Measurements from ENCODE around the gene BTBD16.

GRCh38 chr10:122281018-122281626 is 10.0 kb downstream of the BTBD16 start:
- TF ChIP-seq CTCF (IDR thresholded peaks at IDR 0.05) (no peak), EZH2 (IDR thresholded peaks at IDR 0.05; ENCODE audit: borderline replicate concordance, insufficient read depth, low read depth, low read length, poor library complexity, severe bottlenecking) (no peak)

Measured in B cell (primary cell).